HCEC 1CT (cell line): Measurements from ENCODE around the gene AKNA.

Source experiments
- DNase-seq: peaks from one replicate; pipeline ENCODE4 v3.0.0-alpha.2; 2017

AKNA gene

GRCh38 chr9:114387680-114388356 lies at the start of gene AKNA:
Gene AKNA (minus strand): TSS chr9:114387982. CDS start chr9:114381333, 6,649 bp downstream.
- DNase-seq = peak; percentile 56

- no peak for DNase-seq
Observed at GRCh38 chr9:114437401-114437893, 49.7 kb upstream of the AKNA start.

- peak; percentile 12 for DNase-seq
Observed at GRCh38 chr9:114434878-114435311, 47.1 kb upstream of the AKNA start.

- no peak for DNase-seq
Observed at GRCh38 chr9:114433720-114434255, 46.0 kb upstream of the AKNA start.

- no peak for DNase-seq
Observed at GRCh38 chr9:114433086-114433485, 45.3 kb upstream of the AKNA start.

- DNase-seq = no peak
Observed at GRCh38 chr9:114432323-114433067, 44.7 kb upstream of the AKNA start.

GRCh38 chr9:114431770-114432169 lies 44.0 kb upstream of the AKNA start:
- DNase-seq = no peak

GRCh38 chr9:114431003-114431402 lies 43.2 kb upstream of the AKNA start:
- no peak for DNase-seq

- no peak for DNase-seq
Observed at GRCh38 chr9:114430457-114430856, 42.7 kb upstream of the AKNA start.

GRCh38 chr9:114429488-114429887 lies 41.7 kb upstream of the AKNA start:
- DNase-seq = no peak

GRCh38 chr9:114428466-114428865 lies 40.7 kb upstream of the AKNA start:
- DNase-seq = no peak

- no peak for DNase-seq
Observed at GRCh38 chr9:114427644-114428043, 39.9 kb upstream of the AKNA start.

- DNase-seq = no peak
Observed at GRCh38 chr9:114426046-114426948, 38.5 kb upstream of the AKNA start.

GRCh38 chr9:114425126-114425525 lies 37.3 kb upstream of the AKNA start:
- no peak for DNase-seq

GRCh38 chr9:114424126-114424525 lies 36.3 kb upstream of the AKNA start:
- no peak for DNase-seq

- no peak for DNase-seq
Observed at GRCh38 chr9:114423181-114423580, 35.4 kb upstream of the AKNA start.

GRCh38 chr9:114421147-114421546 lies 33.4 kb upstream of the AKNA start:
- no peak for DNase-seq

- no peak for DNase-seq
Observed at GRCh38 chr9:114419796-114420195, 32.0 kb upstream of the AKNA start.

- no peak for DNase-seq
Observed at GRCh38 chr9:114418053-114418452, 30.3 kb upstream of the AKNA start.

GRCh38 chr9:114417511-114417910 lies 29.7 kb upstream of the AKNA start:
- DNase-seq = peak; percentile 68

- DNase-seq = no peak
Observed at GRCh38 chr9:114416906-114417305, 29.1 kb upstream of the AKNA start.

GRCh38 chr9:114416290-114416689 lies 28.5 kb upstream of the AKNA start:
- peak; percentile 21 for DNase-seq

- DNase-seq = no peak
Observed at GRCh38 chr9:114414346-114414745, 26.6 kb upstream of the AKNA start.
